ENCODE measurements around the gene PLA2G7. TPM values are rescaled to one million over a fixed set of nuclear protein-coding genes. Genes with fewer than 3 reads are reported as not detected.

The PLA2G7 gene
- polyA plus RNA-seq, 1 donor from 2014 or later = 0.35 TPM

DNA sequence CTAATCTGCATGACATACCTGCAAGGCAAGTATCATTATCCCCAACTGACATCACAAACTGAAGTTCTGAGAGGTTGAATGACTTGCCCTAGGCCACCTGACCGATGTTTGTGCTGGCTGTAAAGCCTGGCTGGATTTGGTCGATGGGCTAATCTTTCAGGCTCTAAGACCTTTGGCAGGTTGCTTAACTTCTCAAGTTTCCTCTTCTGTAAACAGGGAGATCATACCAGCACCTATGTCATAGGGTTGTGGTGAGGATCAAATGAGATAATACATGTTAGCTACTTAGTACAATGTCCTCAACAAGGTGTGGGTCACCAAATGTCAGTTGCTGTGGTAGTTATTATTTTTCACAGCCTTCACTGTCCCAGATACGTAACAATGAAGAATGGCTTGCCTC, 25.8 kb upstream of the PLA2G7 start:
- no peak overlapping the region for H3K4me2 ChIP-seq (ENCODE audit: low read length)
- H3K27ac ChIP-seq (ENCODE audit: low read length) = no peak overlapping the region
- H3K4me3 ChIP-seq (ENCODE audit: low read length) = no peak overlapping the region
- H3K9me2 ChIP-seq (ENCODE audit: insufficient read depth, low read length) = no peaks in the 10 kb centered on the region
- no peaks in the 10 kb centered on the region for H3K36me3 ChIP-seq (ENCODE audit: insufficient read depth, low read length)
- H3F3A ChIP-seq (ENCODE audit: insufficient read depth, low read length, poor library complexity, severe bottlenecking) = no peaks in the 10 kb centered on the region
- H3K27me3 ChIP-seq (ENCODE audit: insufficient read depth, low read depth, low read length) = no peaks in the 10 kb centered on the region
- TF ChIP-seq SMC3 (conservative IDR thresholded peaks at IDR 0.05; ENCODE audit: poor library complexity) (no peak), POLR2AphosphoS5 (IDR thresholded peaks at IDR 0.05) (no peak), EZH2 (IDR thresholded peaks at IDR 0.05; ENCODE audit: borderline replicate concordance, insufficient read depth, low read length, poor library complexity, severe bottlenecking) (no peak), RAD21 (conservative IDR thresholded peaks at IDR 0.05) (no peak), TAF1 (IDR thresholded peaks at IDR 0.05; ENCODE audit: low read depth) (no peak), MXI1 (conservative IDR thresholded peaks at IDR 0.05; ENCODE audit: poor library complexity, severe bottlenecking) (no peak), EP300 (conservative IDR thresholded peaks at IDR 0.05; ENCODE audit: poor library complexity, severe bottlenecking) (no peak)
- TF ChIP-seq, protein P1, sequence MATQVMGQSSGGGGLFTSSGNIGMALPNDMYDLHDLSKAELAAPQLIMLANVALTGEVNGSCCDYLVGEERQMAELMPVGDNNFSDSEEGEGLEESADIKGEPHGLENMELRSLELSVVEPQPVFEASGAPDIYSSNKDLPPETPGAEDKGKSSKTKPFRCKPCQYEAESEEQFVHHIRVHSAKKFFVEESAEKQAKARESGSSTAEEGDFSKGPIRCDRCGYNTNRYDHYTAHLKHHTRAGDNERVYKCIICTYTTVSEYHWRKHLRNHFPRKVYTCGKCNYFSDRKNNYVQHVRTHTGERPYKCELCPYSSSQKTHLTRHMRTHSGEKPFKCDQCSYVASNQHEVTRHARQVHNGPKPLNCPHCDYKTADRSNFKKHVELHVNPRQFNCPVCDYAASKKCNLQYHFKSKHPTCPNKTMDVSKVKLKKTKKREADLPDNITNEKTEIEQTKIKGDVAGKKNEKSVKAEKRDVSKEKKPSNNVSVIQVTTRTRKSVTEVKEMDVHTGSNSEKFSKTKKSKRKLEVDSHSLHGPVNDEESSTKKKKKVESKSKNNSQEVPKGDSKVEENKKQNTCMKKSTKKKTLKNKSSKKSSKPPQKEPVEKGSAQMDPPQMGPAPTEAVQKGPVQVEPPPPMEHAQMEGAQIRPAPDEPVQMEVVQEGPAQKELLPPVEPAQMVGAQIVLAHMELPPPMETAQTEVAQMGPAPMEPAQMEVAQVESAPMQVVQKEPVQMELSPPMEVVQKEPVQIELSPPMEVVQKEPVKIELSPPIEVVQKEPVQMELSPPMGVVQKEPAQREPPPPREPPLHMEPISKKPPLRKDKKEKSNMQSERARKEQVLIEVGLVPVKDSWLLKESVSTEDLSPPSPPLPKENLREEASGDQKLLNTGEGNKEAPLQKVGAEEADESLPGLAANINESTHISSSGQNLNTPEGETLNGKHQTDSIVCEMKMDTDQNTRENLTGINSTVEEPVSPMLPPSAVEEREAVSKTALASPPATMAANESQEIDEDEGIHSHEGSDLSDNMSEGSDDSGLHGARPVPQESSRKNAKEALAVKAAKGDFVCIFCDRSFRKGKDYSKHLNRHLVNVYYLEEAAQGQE (IDR thresholded peaks at IDR 0.05; ENCODE audit: borderline replicate concordance) = no peak
- TF ChIP-seq, protein P2, sequence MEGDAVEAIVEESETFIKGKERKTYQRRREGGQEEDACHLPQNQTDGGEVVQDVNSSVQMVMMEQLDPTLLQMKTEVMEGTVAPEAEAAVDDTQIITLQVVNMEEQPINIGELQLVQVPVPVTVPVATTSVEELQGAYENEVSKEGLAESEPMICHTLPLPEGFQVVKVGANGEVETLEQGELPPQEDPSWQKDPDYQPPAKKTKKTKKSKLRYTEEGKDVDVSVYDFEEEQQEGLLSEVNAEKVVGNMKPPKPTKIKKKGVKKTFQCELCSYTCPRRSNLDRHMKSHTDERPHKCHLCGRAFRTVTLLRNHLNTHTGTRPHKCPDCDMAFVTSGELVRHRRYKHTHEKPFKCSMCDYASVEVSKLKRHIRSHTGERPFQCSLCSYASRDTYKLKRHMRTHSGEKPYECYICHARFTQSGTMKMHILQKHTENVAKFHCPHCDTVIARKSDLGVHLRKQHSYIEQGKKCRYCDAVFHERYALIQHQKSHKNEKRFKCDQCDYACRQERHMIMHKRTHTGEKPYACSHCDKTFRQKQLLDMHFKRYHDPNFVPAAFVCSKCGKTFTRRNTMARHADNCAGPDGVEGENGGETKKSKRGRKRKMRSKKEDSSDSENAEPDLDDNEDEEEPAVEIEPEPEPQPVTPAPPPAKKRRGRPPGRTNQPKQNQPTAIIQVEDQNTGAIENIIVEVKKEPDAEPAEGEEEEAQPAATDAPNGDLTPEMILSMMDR (IDR thresholded peaks at IDR 0.05; ENCODE audit: poor library complexity, severe bottlenecking) = no peak
- no peak overlapping the region for H2AFZ ChIP-seq (ENCODE audit: low read depth, low read length)
- H3K79me2 ChIP-seq (replicated peaks; ENCODE audit: insufficient read depth, low read length) = no peaks in the 10 kb centered on the region
- no peaks in the 10 kb centered on the region for H4K20me1 ChIP-seq (ENCODE audit: insufficient read depth)
- H3K9me3 ChIP-seq (ENCODE audit: low read length) = no peaks in the 10 kb centered on the region
- no peak overlapping the region for H3K9ac ChIP-seq (ENCODE audit: low read length)

DNA sequence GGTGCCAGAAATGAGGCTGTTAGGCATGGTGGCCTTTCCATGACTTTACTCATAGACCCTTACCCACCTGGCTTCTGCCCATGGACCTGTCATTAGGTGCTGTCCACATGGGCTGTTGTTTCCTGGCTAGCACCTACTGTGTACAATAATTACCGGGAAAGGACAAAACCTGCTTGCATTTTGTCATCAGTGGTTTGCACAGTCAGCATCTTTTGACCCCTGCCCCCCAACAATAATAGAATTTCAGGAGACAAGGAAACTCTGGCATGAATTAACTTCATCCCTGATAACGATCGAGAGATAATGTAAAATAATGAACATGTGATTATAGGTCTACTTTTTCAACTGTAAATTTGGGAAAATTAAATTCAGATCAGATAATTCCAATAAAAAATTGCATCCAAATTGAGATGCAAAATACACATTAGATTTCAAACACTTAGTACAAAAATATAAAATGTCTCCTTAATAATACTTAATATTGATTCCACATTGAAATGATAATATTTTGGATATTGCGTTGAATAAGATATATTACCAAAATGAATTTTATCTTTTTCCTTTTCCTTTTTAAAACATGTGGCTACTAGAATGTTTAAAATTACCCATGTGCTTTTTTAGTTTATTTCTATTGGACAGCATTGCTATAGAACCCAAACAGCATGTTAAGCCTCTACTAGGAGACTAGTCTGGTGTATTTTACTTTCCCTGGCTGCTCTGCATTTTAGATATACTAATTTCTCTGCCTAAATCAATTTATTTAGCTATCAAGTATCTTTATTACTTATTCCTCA, 24.0 kb upstream of the PLA2G7 start:
- Histone ChIP-seq H4K20me1 (ENCODE audit: insufficient read depth) (no peaks in the 10 kb centered on the region), H2AFZ (ENCODE audit: low read depth, low read length) (no peak overlapping the region), H3K9me3 (ENCODE audit: low read length) (no peaks in the 10 kb centered on the region), H3K27ac (ENCODE audit: low read length) (no peak overlapping the region), H3K9me2 (ENCODE audit: insufficient read depth, low read length) (no peaks in the 10 kb centered on the region), H3K36me3 (ENCODE audit: insufficient read depth, low read length) (no peaks in the 10 kb centered on the region), H3K79me2 (replicated peaks; ENCODE audit: insufficient read depth, low read length) (no peaks in the 10 kb centered on the region), H3K27me3 (ENCODE audit: insufficient read depth, low read depth, low read length) (no peaks in the 10 kb centered on the region), H3K4me3 (ENCODE audit: low read length) (no peak overlapping the region), H3F3A (ENCODE audit: insufficient read depth, low read length, poor library complexity, severe bottlenecking) (no peaks in the 10 kb centered on the region), H3K9ac (ENCODE audit: low read length) (no peak overlapping the region), H3K4me2 (ENCODE audit: low read length) (no peak overlapping the region)
- TF ChIP-seq EZH2 (IDR thresholded peaks at IDR 0.05; ENCODE audit: borderline replicate concordance, insufficient read depth, low read length, poor library complexity, severe bottlenecking) = no peak
- TF ChIP-seq SMC3 (conservative IDR thresholded peaks at IDR 0.05; ENCODE audit: poor library complexity) = no peak
- TF ChIP-seq TAF1 (IDR thresholded peaks at IDR 0.05; ENCODE audit: low read depth) = no peak
- TF ChIP-seq, protein P2 (IDR thresholded peaks at IDR 0.05; ENCODE audit: poor library complexity, severe bottlenecking) = no peak
- no peak for TF ChIP-seq MXI1 (conservative IDR thresholded peaks at IDR 0.05; ENCODE audit: poor library complexity, severe bottlenecking)
- no peak for TF ChIP-seq RAD21 (conservative IDR thresholded peaks at IDR 0.05)
- no peak for TF ChIP-seq POLR2AphosphoS5 (IDR thresholded peaks at IDR 0.05)
- no peak for TF ChIP-seq EP300 (conservative IDR thresholded peaks at IDR 0.05; ENCODE audit: poor library complexity, severe bottlenecking)
- TF ChIP-seq, protein P1 (IDR thresholded peaks at IDR 0.05; ENCODE audit: borderline replicate concordance) = no peak

All from neural cell (in vitro differentiated cells).